Uterus (tissue), 2 donors: ENCODE results near the gene SLC22A4.

Experiments
- CTCF ChIP-seq, 4 experiments: fragments of 200-600 bp in 2 of 4; fragments of 450-650 bp in 2 of 4; sonication (generic) in 2 of 4; IDR thresholded peaks; one replicate each; pipeline ENCODE4 v1.5.1; 2016 to 2019; ENCODE audit warnings: antibody characterized with exemption in 4 of 4, mild to moderate bottlenecking in 2 of 4, moderate library complexity in 1 of 4
- POLR2A ChIP-seq, 2 donors: fragments of 450-650 bp; IDR thresholded peaks; one replicate each; pipeline ENCODE4 v1.6.1; 2016; ENCODE audit warnings: antibody characterized with exemption in 2 of 2, mild to moderate bottlenecking in 1 of 2, moderate library complexity in 1 of 2

- TF ChIP-seq POLR2A (IDR thresholded peaks at IDR 0.05) = no peak
- TF ChIP-seq CTCF (IDR thresholded peaks at IDR 0.05) = no peak
These were observed 25.2 kb upstream of the SLC22A4 start for GRCh38 chr5:132268769-132269551.
